HG02678 (cell line): Measurements from ENCODE around the gene LRRC73.
"Not testable (repeated sequence)": the region's sequence is repeated elsewhere in the genome, so short reads cannot be mapped to it uniquely, and the experiment has no call there.

ENCODE experiments used
- ATAC-seq: cut with Tn5 transposase; IDR thresholded peaks from one replicate; pipeline ENCODE4 v1.9.1; 2021; ENCODE audit warnings: mild to moderate bottlenecking, moderate library complexity; ENCODE audit not compliant: unreplicated experiment

LRRC73 gene

GRCh38 chr6:43467265-43467664 lies 42.9 kb downstream of the LRRC73 start:
- ATAC-seq = not testable (repeated sequence)

- no peak for ATAC-seq
These were observed 44.2 kb downstream of the LRRC73 start for GRCh38 chr6:43465948-43466347.

- no peak for ATAC-seq
These were observed 45.8 kb downstream of the LRRC73 start for GRCh38 chr6:43464337-43464736.

GRCh38 chr6:43461936-43462335 lies 48.2 kb downstream of the LRRC73 start:
- no peak for ATAC-seq

- ATAC-seq = no peak
These were observed 50.1 kb downstream of the LRRC73 start for GRCh38 chr6:43460032-43460431.

- no peak for ATAC-seq
These were observed 50.6 kb downstream of the LRRC73 start for GRCh38 chr6:43459535-43459934.

GRCh38 chr6:43458154-43458553 lies 52.0 kb downstream of the LRRC73 start:
- not testable (repeated sequence) for ATAC-seq

GRCh38 chr6:43457643-43458042 lies 52.5 kb downstream of the LRRC73 start:
- no peak for ATAC-seq
